NB4 (cell line): ENCODE data around the gene ATP10A.

Source experiments
- CTCF ChIP-seq: IDR thresholded peaks from one replicate; pipeline ENCODE4 v1.5.1; 2012; ENCODE audit warnings: low read depth, low read length
- MAX ChIP-seq: IDR thresholded peaks from 2 replicates; pipeline ENCODE4 v1.6.1; 2011; ENCODE audit warnings: low read depth, low read length
- MYC ChIP-seq: IDR thresholded peaks from 2 replicates; pipeline ENCODE4 v1.6.1; 2011; ENCODE audit warnings: low read depth, low read length
- POLR2A ChIP-seq: IDR thresholded peaks from 2 replicates; pipeline ENCODE4 v1.6.1; 2011; ENCODE audit warnings: mild to moderate bottlenecking; ENCODE audit not compliant: insufficient read length; ENCODE audit errors: extremely low read depth

DNA sequence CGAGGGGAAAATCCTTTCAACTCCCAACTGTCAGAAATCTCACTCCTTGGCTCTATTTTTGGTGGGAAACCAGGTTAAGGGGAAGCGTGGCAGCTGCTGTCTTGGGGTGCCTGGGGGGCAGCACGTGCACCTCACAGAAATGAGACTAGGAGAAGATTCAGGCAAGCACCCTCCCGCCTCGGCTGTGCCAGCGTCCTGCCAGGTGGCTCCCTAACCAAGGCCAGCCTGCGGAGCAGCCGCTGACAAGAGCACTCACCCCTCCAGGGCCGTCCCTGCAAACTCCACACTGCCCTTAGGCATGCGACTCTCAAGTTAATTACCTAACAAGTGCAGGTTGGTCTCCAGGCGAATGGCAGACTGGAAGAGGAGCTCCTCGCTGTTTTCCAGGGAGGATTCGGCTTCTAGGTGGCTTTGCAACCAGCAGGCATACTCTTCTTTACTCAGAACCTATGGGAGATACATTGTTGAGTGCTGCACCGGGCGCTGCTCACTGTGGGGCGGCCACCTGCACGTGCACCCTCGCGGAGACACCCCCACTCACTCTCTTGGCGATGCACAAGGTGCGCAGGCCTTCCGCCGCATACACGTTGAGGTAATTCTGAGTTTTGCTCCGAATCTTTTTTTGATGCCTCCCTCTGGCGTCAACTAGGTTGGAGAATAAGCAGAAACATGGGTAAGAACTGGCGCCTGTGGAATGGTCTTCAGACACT is 155.3 kb downstream of the ATP10A start:
- TF ChIP-seq CTCF = no peak
- TF ChIP-seq MAX = no peak
- TF ChIP-seq POLR2A = no peak
- TF ChIP-seq MYC = no peak
